Caco-2 (cell line): ENCODE results near the gene IL6. TPM values are rescaled to one million over a fixed set of nuclear protein-coding genes. Genes with fewer than 3 reads are reported as not detected.

Experiments used
- BruUV-seq: library from RNA; stranded (reverse); fragments of 400-500 nt; replicated peaks from 2 replicates; lab custom pipeline; 2021; lab: Mats Ljungman, UMichigan
- CTCF ChIA-PET: fragments of 300-600 bp; sonication (Branson Sonifier 250); formaldehyde crosslinking; loops from one replicate; lab custom pipeline; 2022; ENCODE audit warnings: antibody characterized with exemption; lab: Charles Lee
- POLR2A ChIA-PET: fragments of 300-600 bp; sonication (Branson Sonifier 250); formaldehyde crosslinking; loops from one replicate; lab custom pipeline; 2022; ENCODE audit warnings: antibody characterized with exemption; lab: Charles Lee
- DNase-seq, 2 experiments: peaks; one replicate each; pipeline versions ENCODE4 v3.0.0 to v3.0.0-alpha.2; 2020 to 2022
- H3K27me3 ChIP-seq: replicated peaks from 2 replicates; pipeline ENCODE4 v1.6.0; 2011; ENCODE audit warnings: low read length; ENCODE audit not compliant: control insufficient read depth, insufficient read depth
- H3K36me3 ChIP-seq: 2 replicates; pipeline ENCODE4 v1.5.1; 2011; ENCODE audit warnings: low read length; ENCODE audit not compliant: control insufficient read depth, insufficient read depth
- H3K4me1 ChIP-seq: fragments of 250-450 bp; sonication (Bioruptor Pico); 2 replicates; pipeline ENCODE4 v1.5.1; 2020; ENCODE audit warnings: mild to moderate bottlenecking
- H3K4me3 ChIP-seq: 2 replicates; pipeline ENCODE4 v1.5.1; 2011; ENCODE audit warnings: low read depth, mild to moderate bottlenecking, control low read depth, low read length
- H3K9me3 ChIP-seq: fragments of 250-450 bp; sonication (Bioruptor Pico); 2 replicates; pipeline ENCODE4 v1.5.1; 2020; ENCODE audit warnings: mild to moderate bottlenecking, moderate library complexity
- H3K27ac Mint-ChIP-seq: one replicate; pipeline ENCODE4 v1.8.0; 2022; ENCODE audit warnings: mixed read lengths; ENCODE audit not compliant: unreplicated experiment
- H3K27me3 Mint-ChIP-seq: one replicate; pipeline ENCODE4 v1.8.0; 2022; ENCODE audit warnings: mixed read lengths; ENCODE audit not compliant: insufficient read depth, unreplicated experiment
- H3K36me3 Mint-ChIP-seq: one replicate; pipeline ENCODE4 v1.8.0; 2022; ENCODE audit warnings: mild to moderate bottlenecking, mixed read lengths; ENCODE audit not compliant: insufficient read depth, unreplicated experiment
- H3K4me1 Mint-ChIP-seq: one replicate; pipeline ENCODE4 v1.8.0; 2022; ENCODE audit warnings: low read depth, mixed read lengths; ENCODE audit not compliant: unreplicated experiment
- H3K4me3 Mint-ChIP-seq: one replicate; pipeline ENCODE4 v1.8.0; 2022; ENCODE audit warnings: mild to moderate bottlenecking, moderate library complexity, mixed read lengths; ENCODE audit not compliant: unreplicated experiment
- H3K9me3 Mint-ChIP-seq: one replicate; pipeline ENCODE4 v1.8.0; 2022; ENCODE audit warnings: mixed read lengths; ENCODE audit not compliant: unreplicated experiment
- intact Hi-C: fragments of 100-400 bp; cut with micrococcal nuclease; formaldehyde crosslinking; loops from one replicate; pipeline ENCODE4 v1.10.0; 2022; ENCODE audit not compliant: unreplicated experiment
- total RNA-seq: library from RNA; stranded (reverse); gene quantifications from 2 replicates; pipeline ENCODE4 v1.2.3, GENCODE V29; 2022
- TF ChIP-seq, protein P1 (sequence below), 2 experiments: fragments of 200-600 bp in 1 of 2; IDR thresholded peaks; 1 replicate in 1 of 2; 2 replicates in 1 of 2; pipeline versions ENCODE4 v1.5.1 to v1.8.0; 2011 to 2022; ENCODE audit warnings: antibody characterized with exemption in 1 of 2, control low read depth in 1 of 2, inconsistent platforms in 1 of 2, low read depth in 1 of 2, low read length in 1 of 2, mild to moderate bottlenecking in 1 of 2, moderate library complexity in 1 of 2; ENCODE audit not compliant: insufficient read depth in 1 of 2, severe bottlenecking in 1 of 2, unreplicated experiment in 1 of 2

The IL6 gene
- total RNA-seq, 1 experiment from 2014 or later, result not detected

DNA sequence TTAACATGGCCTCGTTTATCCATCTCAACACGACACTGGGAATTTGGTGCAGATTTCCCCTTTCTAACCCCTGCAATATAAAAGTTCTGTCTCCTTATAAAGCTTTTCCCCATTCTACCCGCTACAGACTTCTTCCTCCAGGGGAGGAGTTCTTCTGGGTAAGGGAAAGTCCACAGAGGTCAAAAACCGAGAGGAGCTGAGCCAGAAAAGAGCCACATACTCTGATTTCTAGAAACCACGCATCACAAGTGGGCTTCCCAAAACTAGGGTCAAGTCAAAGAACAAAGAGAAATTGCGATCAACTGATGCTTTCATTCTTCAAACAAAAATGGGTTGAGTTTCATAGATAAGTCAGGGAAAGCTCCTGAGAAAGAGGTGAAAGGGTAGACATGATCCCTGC lies 6.8 kb downstream of the IL6 start:
- Histone ChIP-seq H3K9me3 (peaks cover 7% of the 10 kb centered on the region; the same call in 1 of the 2 replicates), H3K4me3 (no peak overlapping the region), H3K4me1 (peaks cover under 1% of the 10 kb centered on the region; the same call in 1 of the 2 replicates), H3K27me3 (no peaks in the 10 kb centered on the region), H3K36me3 (no peaks in the 10 kb centered on the region)
- Mint-ChIP-seq H3K4me3 (no peak overlapping the region), H3K27ac (no peak overlapping the region), H3K4me1 (peaks cover 5% of the 10 kb centered on the region), H3K9me3 (peaks cover 17% of the 10 kb centered on the region), H3K27me3 (no peaks in the 10 kb centered on the region), H3K36me3 (no peaks in the 10 kb centered on the region)
- ChIA-PET CTCF (no interaction called here), POLR2A (no interaction called here)
- intact Hi-C loops, result no loop called here
- no peak for DNase-seq
- TF ChIP-seq, protein P1, sequence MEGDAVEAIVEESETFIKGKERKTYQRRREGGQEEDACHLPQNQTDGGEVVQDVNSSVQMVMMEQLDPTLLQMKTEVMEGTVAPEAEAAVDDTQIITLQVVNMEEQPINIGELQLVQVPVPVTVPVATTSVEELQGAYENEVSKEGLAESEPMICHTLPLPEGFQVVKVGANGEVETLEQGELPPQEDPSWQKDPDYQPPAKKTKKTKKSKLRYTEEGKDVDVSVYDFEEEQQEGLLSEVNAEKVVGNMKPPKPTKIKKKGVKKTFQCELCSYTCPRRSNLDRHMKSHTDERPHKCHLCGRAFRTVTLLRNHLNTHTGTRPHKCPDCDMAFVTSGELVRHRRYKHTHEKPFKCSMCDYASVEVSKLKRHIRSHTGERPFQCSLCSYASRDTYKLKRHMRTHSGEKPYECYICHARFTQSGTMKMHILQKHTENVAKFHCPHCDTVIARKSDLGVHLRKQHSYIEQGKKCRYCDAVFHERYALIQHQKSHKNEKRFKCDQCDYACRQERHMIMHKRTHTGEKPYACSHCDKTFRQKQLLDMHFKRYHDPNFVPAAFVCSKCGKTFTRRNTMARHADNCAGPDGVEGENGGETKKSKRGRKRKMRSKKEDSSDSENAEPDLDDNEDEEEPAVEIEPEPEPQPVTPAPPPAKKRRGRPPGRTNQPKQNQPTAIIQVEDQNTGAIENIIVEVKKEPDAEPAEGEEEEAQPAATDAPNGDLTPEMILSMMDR (IDR thresholded peaks at IDR 0.05; ENCODE audit: insufficient read depth in 1 of 2, low read depth in 1 of 2, low read length in 1 of 2, severe bottlenecking in 1 of 2, unreplicated experiment in 1 of 2), result no peak
- BruUV-seq, result no TSS peak

DNA sequence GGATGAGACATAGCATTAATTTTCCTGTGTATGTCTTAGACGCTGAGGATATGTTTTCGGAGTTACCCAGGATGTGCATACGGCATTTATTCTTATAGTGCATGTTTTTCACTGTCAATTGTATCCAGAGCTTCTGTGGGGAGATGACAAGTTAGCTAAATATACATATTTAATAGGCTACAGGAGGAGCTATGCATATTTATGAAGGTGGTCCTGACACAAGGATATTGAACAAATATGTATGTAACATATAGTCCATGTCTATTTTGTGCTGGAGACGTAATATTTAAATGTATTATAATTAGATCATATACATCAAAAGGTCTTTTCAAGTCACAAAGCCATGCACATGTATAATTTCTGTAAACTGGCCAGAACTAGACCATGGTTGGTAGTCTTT lies 16.0 kb downstream of the IL6 start:
- peaks cover 10% of the 10 kb centered on the region for H3K4me1 Mint-ChIP-seq
- H3K27me3 Mint-ChIP-seq, result no peaks in the 10 kb centered on the region

DNA sequence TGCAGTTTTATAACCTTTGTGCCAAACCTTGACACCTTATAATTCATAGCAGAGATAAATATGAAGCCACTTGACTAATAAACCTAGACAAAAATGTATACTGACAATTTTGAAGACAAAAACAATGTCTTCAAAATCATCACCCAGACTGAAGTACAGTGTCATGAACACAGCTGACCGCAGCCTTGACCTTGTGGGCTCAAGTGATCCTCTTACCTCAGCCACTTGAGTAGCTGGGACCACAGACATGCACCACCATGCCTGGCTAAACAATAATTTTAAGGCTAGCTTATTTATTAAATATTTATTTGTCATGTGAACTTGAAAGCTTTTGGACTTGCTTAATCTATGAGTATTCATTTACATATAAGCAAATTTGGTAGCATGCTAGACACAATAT lies 24.3 kb downstream of the IL6 start:
- no peaks in the 10 kb centered on the region for H3K36me3 ChIP-seq
- Mint-ChIP-seq H3K9me3 (peaks cover 11% of the 10 kb centered on the region), H3K4me1 (no peaks in the 10 kb centered on the region), H3K4me3 (no peak overlapping the region), H3K36me3 (peaks cover 6% of the 10 kb centered on the region), H3K27ac (no peak overlapping the region), H3K27me3 (no peaks in the 10 kb centered on the region)
- no TSS peak for BruUV-seq
- H3K9me3 ChIP-seq, result no peaks in the 10 kb centered on the region
- TF ChIP-seq, protein P1 (IDR thresholded peaks at IDR 0.05; ENCODE audit: insufficient read depth in 1 of 2, low read depth in 1 of 2, low read length in 1 of 2, severe bottlenecking in 1 of 2, unreplicated experiment in 1 of 2), result no peak
- no peaks in the 10 kb centered on the region for H3K4me1 ChIP-seq
- CTCF ChIA-PET, result no interaction called here
- intact Hi-C loops, result no loop called here
- no peak for DNase-seq
- no peaks in the 10 kb centered on the region for H3K27me3 ChIP-seq
- POLR2A ChIA-PET, result no interaction called here
- H3K4me3 ChIP-seq, result no peak overlapping the region

More for the DNA sequence above, 16.0 kb downstream of the IL6 start:
- no peak overlapping the region for H3K4me3 ChIP-seq
- H3K4me1 ChIP-seq, result peaks cover 17% of the 10 kb centered on the region
- Mint-ChIP-seq H3K9me3 (peaks cover 12% of the 10 kb centered on the region), H3K27ac (no peak overlapping the region), H3K36me3 (no peaks in the 10 kb centered on the region), H3K4me3 (no peak overlapping the region)
- intact Hi-C loops, result no loop called here
- ChIA-PET POLR2A (no interaction called here), CTCF (no interaction called here)
- no peaks in the 10 kb centered on the region for H3K36me3 ChIP-seq
- H3K9me3 ChIP-seq, result peaks cover 12% of the 10 kb centered on the region
- DNase-seq, result no peak
- H3K27me3 ChIP-seq, result no peaks in the 10 kb centered on the region
- no TSS peak for BruUV-seq
- TF ChIP-seq, protein P1 (IDR thresholded peaks at IDR 0.05; ENCODE audit: insufficient read depth in 1 of 2, low read depth in 1 of 2, low read length in 1 of 2, severe bottlenecking in 1 of 2, unreplicated experiment in 1 of 2), result no peak
